Panc1 (cell line): ENCODE measurements around the gene HSPD1. TPM values are rescaled to one million over a fixed set of nuclear protein-coding genes. Genes with fewer than 3 reads are reported as not detected.

Experiments
- ATAC-seq: fragments of 200-7000 bp; cut with Tn5 transposase; 2 replicates; pipeline ENCODE4 v1.9.1; 2020; ENCODE audit warnings: mild to moderate bottlenecking, moderate library complexity
- BruUV-seq: library from RNA; stranded (reverse); fragments of 400-500 nt; replicated peaks from 2 replicates; lab custom pipeline; 2021; lab: Mats Ljungman, UMichigan
- CTCF ChIA-PET: fragments of 300-600 bp; sonication (Branson Sonifier 250); formaldehyde crosslinking; loops from one replicate; lab custom pipeline; 2022; ENCODE audit warnings: antibody characterized with exemption; lab: Charles Lee
- POLR2A ChIA-PET: fragments of 300-600 bp; sonication (Branson Sonifier 250); formaldehyde crosslinking; loops from one replicate; lab custom pipeline; 2022; ENCODE audit warnings: antibody characterized with exemption; lab: Charles Lee
- DNase-seq: peaks from one replicate; pipeline ENCODE4 v3.0.0-alpha.2; 2010; ENCODE audit warnings: low read depth, low spot score
- H3K27ac ChIP-seq: 2 replicates; pipeline ENCODE4 v1.5.1; 2011; ENCODE audit warnings: mild to moderate bottlenecking, low read length, inconsistent platforms
- H3K27me3 ChIP-seq: fragments of 200-500 bp; sonication (Bioruptor generic); 2 replicates; pipeline ENCODE4 v1.6.0; 2014; ENCODE audit warnings: low read length, inconsistent platforms; ENCODE audit not compliant: control insufficient read depth, insufficient read depth
- H3K36me3 ChIP-seq: fragments of 200-500 bp; sonication (Bioruptor generic); 2 replicates; pipeline ENCODE4 v1.5.1; 2014; ENCODE audit warnings: inconsistent platforms, mild to moderate bottlenecking, low read length, moderate library complexity; ENCODE audit not compliant: control insufficient read depth, insufficient read depth
- H3K4me1 ChIP-seq: 2 replicates; pipeline ENCODE4 v1.5.1; 2011; ENCODE audit warnings: inconsistent platforms, mild to moderate bottlenecking, low read length, moderate library complexity; ENCODE audit not compliant: control insufficient read depth, insufficient read depth
- H3K4me3 ChIP-seq, 2 experiments: 2 replicates each; pipeline ENCODE4 v1.5.1; 2011 to 2012; ENCODE audit warnings: low read depth in 2 of 2, low read length in 2 of 2, mild to moderate bottlenecking in 2 of 2, inconsistent platforms in 1 of 2, moderate library complexity in 1 of 2
- H3K9me3 ChIP-seq: fragments of 200-500 bp; sonication (Bioruptor generic); 2 replicates; pipeline ENCODE4 v1.5.1; 2014; ENCODE audit warnings: low read depth, mild to moderate bottlenecking, inconsistent platforms, low read length, moderate library complexity; ENCODE audit not compliant: control insufficient read depth, insufficient read depth
- CTCF ChIP-seq: fragments of 450-650 bp; IDR thresholded peaks from 2 replicates; pipeline ENCODE4 v1.5.1; 2017; ENCODE audit warnings: mild to moderate bottlenecking
- POLR2AphosphoS5 ChIP-seq: IDR thresholded peaks from 2 replicates; pipeline ENCODE4 v1.6.1; 2012; ENCODE audit warnings: mild to moderate bottlenecking, low read depth, low read length, moderate library complexity
- SIN3A ChIP-seq: IDR thresholded peaks from 2 replicates; pipeline ENCODE4 v1.6.1; 2012; ENCODE audit warnings: low read depth, mild to moderate bottlenecking, low read length, moderate library complexity, borderline replicate concordance; ENCODE audit not compliant: insufficient read depth
- TCF7L2 ChIP-seq: IDR thresholded peaks from 2 replicates; pipeline ENCODE4 v1.6.1; 2011; ENCODE audit warnings: mild to moderate bottlenecking, low read depth, low read length, inconsistent platforms
- in situ Hi-C: cut with HindIII; loops from 2 replicates; pipeline ENCODE4 v1.10.0; 2016; ENCODE audit warnings: low sequenced_read_pairs, low pct_unique_long_range_greater_than_20kb
- intact Hi-C: fragments of 100-400 bp; cut with micrococcal nuclease; formaldehyde crosslinking; loops from one replicate; pipeline ENCODE4 v1.10.0; 2022; ENCODE audit not compliant: unreplicated experiment
- total RNA-seq: library from RNA; stranded (reverse); gene quantifications from one replicate; pipeline ENCODE4 v1.2.1, GENCODE V29; 2021; ENCODE audit not compliant: unreplicated experiment
- TF ChIP-seq, protein P1 (sequence below), 2 experiments: IDR thresholded peaks; 2 replicates each; pipeline ENCODE4 v1.6.1; 2011 to 2012; ENCODE audit warnings: low read depth in 2 of 2, control low read depth in 1 of 2, low read length in 1 of 2, mild to moderate bottlenecking in 1 of 2, moderate library complexity in 1 of 2; ENCODE audit not compliant: insufficient read depth in 1 of 2

Gene HSPD1
- total RNA-seq, 1 experiment from 2014 or later, result 553 TPM

DNA sequence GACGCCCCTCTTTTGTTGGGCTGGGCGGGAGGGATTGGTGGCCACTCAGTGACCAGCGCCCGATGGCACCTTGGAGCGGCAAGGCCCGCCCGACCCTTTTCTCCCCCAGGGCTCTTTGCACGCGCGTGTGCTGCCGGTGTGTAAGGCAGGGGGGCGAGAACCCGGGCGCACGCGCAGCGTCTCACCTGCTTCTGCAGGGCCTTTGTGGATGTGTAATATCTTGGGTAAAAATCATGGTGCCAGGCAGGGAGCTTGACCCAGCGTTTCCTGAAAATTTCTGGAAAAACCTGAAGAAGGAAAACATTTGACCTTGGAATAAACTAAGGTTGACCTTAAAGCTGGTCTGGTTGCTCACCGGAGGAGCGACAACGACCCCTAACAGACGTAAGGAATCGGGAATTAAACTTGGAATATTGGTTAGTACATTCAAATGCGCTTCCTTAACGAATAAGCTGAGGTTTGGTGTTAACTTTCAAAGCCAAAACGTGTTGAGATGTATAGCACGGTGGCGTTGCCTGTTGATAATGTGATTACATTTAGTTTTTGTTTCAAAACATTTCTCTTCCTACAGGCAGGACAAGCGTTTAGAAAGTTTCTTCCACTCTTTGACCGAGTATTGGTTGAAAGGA is 977 bp upstream of the HSPD1 start:
- DNase-seq (no peak), ATAC-seq (no peak)
- ChIA-PET POLR2A (interaction anchor here (0.9 to 1.2 kb wide), 3 partner anchors 25 to 64 kb away, joined by 3 read pairs; no protein-coding TSS in a partner anchor), CTCF (interaction anchor here (1.2 kb wide), 1 partner anchor 204 kb away, joined by 3 read pairs; the partner anchor contains the start of gene MARS2)
- intact Hi-C loops, result loop anchor here (5.0 kb wide), 1 partner anchor 207 kb away; the partner anchor contains the start of gene MARS2
- no peak for TF ChIP-seq POLR2AphosphoS5
- no peak for TF ChIP-seq SIN3A
- no peak for TF ChIP-seq CTCF
- H3K27ac ChIP-seq, result peak overlapping the region; percentile 91
- in situ Hi-C loops, result no loop called here
- H3K36me3 ChIP-seq, result peaks cover 60% of the 10 kb centered on the region
- peak overlapping the region; percentile 60 to 93 for H3K4me3 ChIP-seq
- no peaks in the 10 kb centered on the region for H3K27me3 ChIP-seq
- H3K9me3 ChIP-seq, result no peaks in the 10 kb centered on the region
- peaks cover 31% of the 10 kb centered on the region for H3K4me1 ChIP-seq
- TSS peak; percentile 81 for BruUV-seq

DNA sequence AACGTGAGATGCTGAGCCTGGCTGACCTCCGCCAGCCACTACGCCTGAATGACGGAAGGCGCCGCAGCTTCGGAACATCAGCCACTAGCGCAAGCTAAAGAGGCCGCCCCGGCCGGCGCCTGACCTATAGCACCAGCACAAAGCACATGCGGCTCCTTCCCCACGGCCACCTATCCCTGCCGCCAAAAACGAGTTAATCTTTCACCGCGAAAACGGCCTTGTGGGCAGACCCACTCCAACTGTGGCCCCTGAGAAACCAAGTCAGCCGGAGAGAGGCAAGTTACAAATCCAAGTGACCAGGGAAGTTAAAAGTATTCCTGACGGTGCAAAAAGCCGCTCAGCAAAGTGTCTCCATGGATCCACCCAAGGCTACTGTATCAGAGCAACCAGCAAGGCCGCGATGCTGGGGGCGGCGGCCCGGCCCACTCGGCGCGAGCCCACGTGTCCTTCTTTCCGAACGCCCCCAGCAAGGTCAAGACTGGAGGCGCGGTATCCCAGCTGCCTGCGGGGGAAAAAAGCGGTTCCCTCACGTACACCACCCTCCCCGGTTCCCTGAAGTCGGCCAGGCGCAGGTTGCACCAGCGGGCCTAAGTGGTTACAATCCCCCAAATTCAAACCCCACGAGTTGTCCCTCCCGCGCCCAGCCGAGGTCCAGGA is 575 bp downstream of the HSPD1 start:
- Histone ChIP-seq H3K27ac (peak overlapping the region; percentile 96), H3K4me3 (peak overlapping the region; percentile 60 to 93), H3K9me3 (no peaks in the 10 kb centered on the region), H3K27me3 (no peaks in the 10 kb centered on the region), H3K36me3 (peaks cover 68% of the 10 kb centered on the region), H3K4me1 (peaks cover 33% of the 10 kb centered on the region)
- POLR2A ChIA-PET, result interaction anchor here (0.9 to 1.2 kb wide), 4 partner anchors 8 to 62 kb away, joined by 3 to 7 read pairs (median 4); partner anchors contain the start of gene COQ10B
- peak; percentile 40 for ATAC-seq
- intact Hi-C loops, result no loop called here
- CTCF ChIA-PET, result interaction anchor here (1.2 kb wide), 1 partner anchor 206 kb away, joined by 3 read pairs; the partner anchor contains the start of gene MARS2
- DNase-seq, result no peak
- BruUV-seq, result no TSS peak
- in situ Hi-C loops, result no loop called here
- no peak for TF ChIP-seq POLR2AphosphoS5
- TF ChIP-seq, protein P1, sequence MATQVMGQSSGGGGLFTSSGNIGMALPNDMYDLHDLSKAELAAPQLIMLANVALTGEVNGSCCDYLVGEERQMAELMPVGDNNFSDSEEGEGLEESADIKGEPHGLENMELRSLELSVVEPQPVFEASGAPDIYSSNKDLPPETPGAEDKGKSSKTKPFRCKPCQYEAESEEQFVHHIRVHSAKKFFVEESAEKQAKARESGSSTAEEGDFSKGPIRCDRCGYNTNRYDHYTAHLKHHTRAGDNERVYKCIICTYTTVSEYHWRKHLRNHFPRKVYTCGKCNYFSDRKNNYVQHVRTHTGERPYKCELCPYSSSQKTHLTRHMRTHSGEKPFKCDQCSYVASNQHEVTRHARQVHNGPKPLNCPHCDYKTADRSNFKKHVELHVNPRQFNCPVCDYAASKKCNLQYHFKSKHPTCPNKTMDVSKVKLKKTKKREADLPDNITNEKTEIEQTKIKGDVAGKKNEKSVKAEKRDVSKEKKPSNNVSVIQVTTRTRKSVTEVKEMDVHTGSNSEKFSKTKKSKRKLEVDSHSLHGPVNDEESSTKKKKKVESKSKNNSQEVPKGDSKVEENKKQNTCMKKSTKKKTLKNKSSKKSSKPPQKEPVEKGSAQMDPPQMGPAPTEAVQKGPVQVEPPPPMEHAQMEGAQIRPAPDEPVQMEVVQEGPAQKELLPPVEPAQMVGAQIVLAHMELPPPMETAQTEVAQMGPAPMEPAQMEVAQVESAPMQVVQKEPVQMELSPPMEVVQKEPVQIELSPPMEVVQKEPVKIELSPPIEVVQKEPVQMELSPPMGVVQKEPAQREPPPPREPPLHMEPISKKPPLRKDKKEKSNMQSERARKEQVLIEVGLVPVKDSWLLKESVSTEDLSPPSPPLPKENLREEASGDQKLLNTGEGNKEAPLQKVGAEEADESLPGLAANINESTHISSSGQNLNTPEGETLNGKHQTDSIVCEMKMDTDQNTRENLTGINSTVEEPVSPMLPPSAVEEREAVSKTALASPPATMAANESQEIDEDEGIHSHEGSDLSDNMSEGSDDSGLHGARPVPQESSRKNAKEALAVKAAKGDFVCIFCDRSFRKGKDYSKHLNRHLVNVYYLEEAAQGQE (IDR thresholded peaks at IDR 0.05; ENCODE audit: insufficient read depth in 1 of 2, low read depth in 2 of 2, low read length in 1 of 2), result no peak
- no peak for TF ChIP-seq TCF7L2
- no peak; the same call in 1 of the 2 replicates for TF ChIP-seq SIN3A
- no peak for TF ChIP-seq CTCF
